Fibroblast of the conjunctiva (primary cell): ENCODE measurements around the gene P2RY1.

ENCODE experiments used
- DNase-seq: peaks from one replicate; pipeline ENCODE4 v3.0.0-alpha.2; 2010; ENCODE audit warnings: low read depth

The P2RY1 gene

GRCh38 chr3:152834776-152835600, at the start of gene P2RY1:
TSS of gene P2RY1 (plus strand) at chr3:152835131. CDS start at chr3:152835783, 652 bp downstream.
- DNase-seq: peak; percentile 8

GRCh38 chr3:152786977-152787681, 47.8 kb upstream of the P2RY1 start:
- no peak for DNase-seq

GRCh38 chr3:152790651-152791387, 44.1 kb upstream of the P2RY1 start:
- DNase-seq: no peak

- no peak for DNase-seq
Observed at GRCh38 chr3:152793969-152794368, 41.0 kb upstream of the P2RY1 start.

GRCh38 chr3:152797751-152798432, 37.0 kb upstream of the P2RY1 start:
- DNase-seq: no peak

GRCh38 chr3:152811974-152812760, 22.8 kb upstream of the P2RY1 start:
- no peak for DNase-seq

- DNase-seq: no peak
Observed at GRCh38 chr3:152817400-152817799, 17.5 kb upstream of the P2RY1 start.

- no peak for DNase-seq
Observed at GRCh38 chr3:152818027-152818426, 16.9 kb upstream of the P2RY1 start.

- no peak for DNase-seq
Observed at GRCh38 chr3:152823173-152823572, 11.8 kb upstream of the P2RY1 start.

- DNase-seq: no peak
Observed at GRCh38 chr3:152823781-152824180, 11.2 kb upstream of the P2RY1 start.

- DNase-seq: no peak
Observed at GRCh38 chr3:152825566-152825965, 9.4 kb upstream of the P2RY1 start.

- DNase-seq: no peak
Observed at GRCh38 chr3:152826476-152826875, 8.5 kb upstream of the P2RY1 start.

- DNase-seq: no peak
Observed at GRCh38 chr3:152827313-152827712, 7.6 kb upstream of the P2RY1 start.

GRCh38 chr3:152828075-152828840, 6.7 kb upstream of the P2RY1 start:
- no peak for DNase-seq

GRCh38 chr3:152830245-152830644, 4.7 kb upstream of the P2RY1 start:
- DNase-seq: no peak

- no peak for DNase-seq
Observed at GRCh38 chr3:152832046-152832445, 2.9 kb upstream of the P2RY1 start.

- no peak for DNase-seq
Observed at GRCh38 chr3:152833089-152833488, 1.8 kb upstream of the P2RY1 start.

GRCh38 chr3:152834191-152834775, 648 bp upstream of the P2RY1 start:
- DNase-seq: no peak

- no peak for DNase-seq
Observed at GRCh38 chr3:152835601-152836102, 721 bp downstream of the P2RY1 start.

- DNase-seq: no peak
Observed at GRCh38 chr3:152836269-152836668, 1.3 kb downstream of the P2RY1 start.
